ENCODE measurements around the gene SPTAN1. TPM values are rescaled to one million over a fixed set of nuclear protein-coding genes. Genes with fewer than 3 reads are reported as not detected.

Gene SPTAN1
- total RNA-seq, 1 experiment from 2014 or later, result 111 TPM

- TF ChIP-seq CTCF (IDR thresholded peaks at IDR 0.05 in 2 of 3, conservative IDR thresholded peaks at IDR 0.05 in 1 of 3; ENCODE audit: borderline replicate concordance in 1 of 3, insufficient read depth in 1 of 3, low read depth in 2 of 3, low read length in 2 of 3) (no peak), ZNF274 (IDR thresholded peaks at IDR 0.05; ENCODE audit: low read depth, low read length) (no peak)
Measured at GRCh38 chr9:128656416-128657343, 104.3 kb downstream of the SPTAN1 start, which contains the start of gene DYNC2I2 (continued).

- POLR2A ChIA-PET, result interaction anchor here (0.8 to 1.1 kb wide), 4 partner anchors 9 to 50 kb away, joined by 3 to 4 read pairs (median 3); no protein-coding TSS in a partner anchor
- H3K36me3 ChIP-seq (ENCODE audit: control insufficient read depth in 1 of 2, insufficient read depth in 2 of 2, low read length in 2 of 2), result no peaks in the 10 kb centered on the region; a peak in 1 of 4 replicates
- H3K27ac ChIP-seq (ENCODE audit: low read depth, low read length), result peak overlapping the region; percentile 90
- ATAC-seq (no peak), DNase-seq (ENCODE audit: low read depth, low spot score) (no peak)
- no peaks in the 10 kb centered on the region for H3K9me3 ChIP-seq (ENCODE audit: control insufficient read depth in 1 of 2, insufficient read depth in 1 of 2, low read depth in 1 of 2, low read length in 2 of 2)
- peak overlapping the region; percentile 18 for H2AFZ ChIP-seq (ENCODE audit: low read depth, low read length, poor library complexity, severe bottlenecking)
- no peaks in the 10 kb centered on the region for H4K20me1 ChIP-seq (ENCODE audit: insufficient read depth)
- H3K9ac ChIP-seq (ENCODE audit: low read length), result peak overlapping the region; percentile 98
- peaks cover 6 to 32% of the 10 kb centered on the region in 2 experiments for H3K4me1 ChIP-seq (ENCODE audit: control insufficient read depth in 1 of 2, insufficient read depth in 2 of 2, low read length in 2 of 2)
- intact Hi-C loops (cut with micrococcal nuclease), result no loop called here
- RAD21 ChIA-PET (ENCODE audit: low non-redundant PET in 1 of 2, low total read pairs in 2 of 2, uncharacterized antibody in 2 of 2, unreplicated experiment in 2 of 2), result no interaction called here
- H3K4me3 ChIP-seq (replicated peaks in 1 of 2; ENCODE audit: low read depth in 1 of 2, low read length in 2 of 2), result peak overlapping the region; percentile 75 to 83
- TSS peak; percentile 95 for BruUV-seq (replicated peaks)
- CTCF ChIA-PET, result interaction anchor here (1.1 kb wide), 1 partner anchor 22 kb away, joined by 3 read pairs; no protein-coding TSS in a partner anchor
- H3K79me2 ChIP-seq (ENCODE audit: insufficient read depth, low read length), result peaks cover 35% of the 10 kb centered on the region
- peak overlapping the region; percentile 99 for H3K4me2 ChIP-seq (ENCODE audit: low read length)
- H3K27me3 ChIP-seq (ENCODE audit: insufficient read depth, low read length), result no peaks in the 10 kb centered on the region
- no peaks in the 10 kb centered on the region for H3K9me2 ChIP-seq (ENCODE audit: insufficient read depth)
- TF ChIP-seq ZNF274 (IDR thresholded peaks at IDR 0.05; ENCODE audit: low read depth, low read length) (no peak), ATF3 (IDR thresholded peaks at IDR 0.05) (no peak), FOSL1 (IDR thresholded peaks at IDR 0.05; ENCODE audit: low read depth) (no peak), POLR2AphosphoS5 (IDR thresholded peaks at IDR 0.05; ENCODE audit: low read depth, low read length) (no peak), SRF (IDR thresholded peaks at IDR 0.05; ENCODE audit: low read depth) (no peak), SIN3A (IDR thresholded peaks at IDR 0.05; ENCODE audit: low read depth) (no peak), EGR1 (IDR thresholded peaks at IDR 0.05; ENCODE audit: low read depth) (no peak), ZFX (IDR thresholded peaks at IDR 0.05) (no peak), JUND (IDR thresholded peaks at IDR 0.05) (no peak), SP1 (IDR thresholded peaks at IDR 0.05; ENCODE audit: low read depth) (no peak), YY1 (IDR thresholded peaks at IDR 0.05; ENCODE audit: extremely low read depth, insufficient replicate concordance, low read depth, low read length) (no peak), EZH2phosphoT487 (IDR thresholded peaks at IDR 0.05; ENCODE audit: borderline replicate concordance) (no peak), EZH2 (IDR thresholded peaks at IDR 0.05) (no peak), CTCF (IDR thresholded peaks at IDR 0.05 in 2 of 3, conservative IDR thresholded peaks at IDR 0.05 in 1 of 3; ENCODE audit: borderline replicate concordance in 1 of 3, insufficient read depth in 1 of 3, low read depth in 2 of 3, low read length in 2 of 3) (no peak)
- TF ChIP-seq, protein P1, sequence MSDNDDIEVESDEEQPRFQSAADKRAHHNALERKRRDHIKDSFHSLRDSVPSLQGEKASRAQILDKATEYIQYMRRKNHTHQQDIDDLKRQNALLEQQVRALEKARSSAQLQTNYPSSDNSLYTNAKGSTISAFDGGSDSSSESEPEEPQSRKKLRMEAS (IDR thresholded peaks at IDR 0.05), result no peak
Measured at GRCh38 chr9:128657344-128657704, 104.9 kb downstream of the SPTAN1 start.
